GM18873 (cell line): ENCODE data around the gene TPO.
"Not testable (repeated sequence)": the region's sequence is repeated elsewhere in the genome, so short reads cannot be mapped to it uniquely, and the experiment has no call there.

ENCODE experiments used
- ATAC-seq: cut with Tn5 transposase; IDR thresholded peaks from one replicate; pipeline ENCODE4 v1.9.1; 2021; ENCODE audit warnings: mild to moderate bottlenecking, moderate library complexity, moderate number of reproducible peaks; ENCODE audit not compliant: unreplicated experiment, low FRiP score

The TPO gene

DNA sequence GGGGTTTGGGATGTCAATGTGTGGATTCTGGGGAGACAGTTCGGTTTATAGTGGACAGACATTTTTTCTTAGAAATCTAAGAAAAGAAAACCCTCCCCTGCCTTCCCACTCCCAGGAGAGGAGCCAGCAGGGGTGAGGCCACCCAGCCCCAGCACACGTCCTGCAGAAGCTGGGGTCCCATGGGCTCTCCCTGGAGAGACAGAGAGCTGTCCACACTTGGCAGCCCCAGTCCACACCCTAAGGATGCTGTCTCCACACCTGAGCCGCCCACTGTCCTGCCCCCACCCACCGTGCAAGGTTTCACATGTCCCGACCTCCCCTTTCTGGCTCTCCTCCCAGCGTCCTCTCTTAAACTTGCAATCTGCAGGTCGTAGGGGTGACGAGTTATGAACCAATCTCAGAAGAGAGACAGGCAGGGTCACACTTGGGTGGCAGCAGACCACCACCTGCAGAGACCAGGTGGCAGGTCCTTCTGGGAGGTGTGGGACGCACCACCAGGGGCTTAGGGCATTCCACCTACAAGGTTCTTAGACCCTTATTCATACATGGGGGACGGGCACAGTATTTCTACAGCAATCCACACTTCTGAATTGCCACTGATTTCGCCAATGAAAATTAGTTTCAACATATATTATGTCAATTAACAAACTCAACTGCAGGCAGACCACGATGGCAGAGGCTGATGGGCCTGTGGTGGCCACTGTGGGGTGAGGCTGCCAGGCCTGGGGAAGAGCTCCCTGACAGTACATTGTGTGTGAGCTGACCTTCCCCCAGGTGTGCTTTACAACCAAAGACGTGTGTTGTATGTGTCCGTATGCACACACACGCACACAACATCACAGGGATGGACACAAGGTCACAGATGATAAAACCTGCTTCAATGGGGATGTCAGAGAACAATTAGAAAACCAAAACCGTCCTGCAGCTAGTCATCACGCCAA, 158.5 kb downstream of the TPO start:
- ATAC-seq = no peak

DNA sequence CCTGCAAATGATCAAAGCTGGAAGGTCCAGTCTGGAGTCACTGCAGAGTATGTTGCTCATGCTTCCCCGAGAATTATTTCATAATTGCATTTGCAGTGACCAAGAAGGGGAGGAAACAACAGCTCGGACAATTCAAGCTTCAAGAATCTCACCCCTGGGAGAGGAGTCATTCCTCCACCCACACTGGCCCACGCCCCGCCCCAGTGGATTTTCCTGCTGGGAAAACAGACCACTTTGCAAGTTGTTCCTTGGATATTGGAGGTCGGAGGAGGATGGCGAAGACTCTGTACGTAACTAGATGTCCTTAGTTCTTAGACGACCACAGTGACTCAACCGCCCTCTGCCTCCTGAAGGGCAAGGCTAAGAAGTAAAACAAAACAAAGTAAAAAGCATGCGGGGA, 159.4 kb downstream of the TPO start:
- no peak for ATAC-seq

DNA sequence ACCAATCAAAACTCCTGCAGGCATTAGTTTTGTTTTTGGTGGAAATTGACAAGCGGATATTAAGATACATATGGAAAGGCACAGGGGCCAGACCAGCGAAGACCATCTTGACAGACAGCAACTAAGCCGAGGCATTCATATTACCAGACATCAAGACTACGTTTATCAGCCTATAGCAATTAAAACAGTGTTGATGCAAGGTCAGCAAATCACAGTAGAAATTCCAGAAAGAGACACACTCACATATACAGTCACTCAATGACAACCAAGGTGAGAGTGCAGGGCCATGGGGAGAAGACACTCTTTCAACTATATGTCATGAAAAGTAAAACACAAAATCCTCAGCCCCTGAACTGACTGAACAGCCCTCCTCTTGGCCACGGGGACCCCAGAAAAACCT, 164.6 kb downstream of the TPO start:
- no peak for ATAC-seq

DNA sequence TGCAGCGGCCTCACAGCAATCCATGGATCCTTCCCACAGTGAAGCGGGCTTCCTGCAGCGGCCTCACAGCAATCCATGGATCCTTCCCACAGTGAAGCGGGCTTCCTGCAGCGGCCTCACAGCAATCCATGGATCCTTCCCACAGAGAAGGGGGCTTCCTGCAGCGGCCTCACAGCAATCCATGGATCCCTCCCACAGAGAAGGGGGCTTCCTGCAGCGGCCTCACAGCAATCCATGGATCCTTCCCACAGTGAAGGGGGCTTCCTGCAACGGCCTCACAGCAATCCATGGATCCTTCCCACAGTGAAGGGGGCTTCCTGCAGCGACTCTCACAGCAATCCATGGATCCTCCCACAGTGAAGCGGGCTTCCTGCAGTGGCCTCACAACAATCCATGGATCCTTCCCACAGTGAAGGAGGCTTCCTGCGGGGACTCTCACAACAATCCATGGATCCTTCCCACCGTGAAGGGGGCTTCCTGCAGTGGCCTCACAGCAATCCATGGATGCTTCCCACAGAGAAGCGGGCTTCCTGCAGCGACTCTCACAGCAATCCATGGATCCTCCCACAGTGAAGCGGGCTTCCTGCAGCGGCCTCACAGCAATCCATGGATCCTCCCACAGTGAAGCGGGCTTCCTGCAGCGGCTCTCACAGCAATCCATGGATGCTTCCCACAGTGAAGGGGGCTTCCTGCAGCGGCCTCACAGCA, 168.1 kb downstream of the TPO start:
- ATAC-seq = not testable (repeated sequence)

DNA sequence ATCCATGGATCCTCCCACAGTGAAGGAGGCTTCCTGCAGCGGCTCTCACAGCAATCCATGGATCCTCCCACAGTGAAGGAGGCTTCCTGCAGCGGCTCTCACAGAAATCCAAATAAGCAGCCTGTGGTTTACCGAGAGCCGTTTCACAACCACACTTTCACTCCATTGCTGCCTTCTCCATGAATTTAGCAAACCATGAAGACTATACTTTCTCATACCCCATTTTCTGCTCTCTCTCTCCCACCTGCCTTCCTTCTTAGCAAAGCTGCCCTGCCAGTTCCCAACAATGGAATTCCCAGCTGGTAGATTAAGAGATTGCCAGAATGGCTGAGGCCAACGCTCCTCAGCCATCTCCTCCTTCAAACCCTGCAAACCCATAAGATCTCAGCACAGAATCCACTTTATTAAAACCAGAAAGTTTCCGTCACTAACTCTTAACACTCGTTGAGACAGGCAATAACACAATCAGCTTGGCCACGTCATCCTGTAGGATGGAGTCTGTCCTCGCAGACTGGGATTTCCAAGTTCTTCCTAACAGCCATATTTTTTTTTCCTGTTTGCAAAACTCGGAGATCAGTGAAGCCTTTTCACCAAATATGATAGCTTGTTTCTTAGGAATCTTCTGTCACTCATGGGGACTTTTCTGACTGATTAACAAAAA, 168.8 kb downstream of the TPO start:
- no peak for ATAC-seq

DNA sequence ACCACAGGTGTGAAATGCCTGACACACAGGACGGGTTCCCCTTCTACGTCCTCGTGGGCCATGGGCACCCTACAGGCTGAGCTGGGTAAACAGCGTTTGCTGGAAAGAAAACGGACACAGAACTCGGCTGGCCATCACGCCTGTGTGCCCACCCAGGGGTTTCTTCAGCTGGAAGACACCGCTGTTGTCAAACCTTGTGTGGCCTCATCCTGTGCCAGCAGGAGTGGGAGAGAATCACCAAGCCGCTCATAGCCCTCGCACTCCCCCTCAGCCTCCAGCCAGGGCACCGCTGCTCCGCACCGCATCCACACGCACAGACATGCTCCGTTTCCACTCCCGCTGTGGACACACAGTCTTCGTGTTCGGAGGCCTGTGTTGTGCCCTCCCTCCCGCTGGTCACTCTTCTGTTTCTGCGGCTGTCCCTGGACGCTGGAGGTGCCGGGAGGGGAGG, 169.7 kb downstream of the TPO start:
- no peak for ATAC-seq

DNA sequence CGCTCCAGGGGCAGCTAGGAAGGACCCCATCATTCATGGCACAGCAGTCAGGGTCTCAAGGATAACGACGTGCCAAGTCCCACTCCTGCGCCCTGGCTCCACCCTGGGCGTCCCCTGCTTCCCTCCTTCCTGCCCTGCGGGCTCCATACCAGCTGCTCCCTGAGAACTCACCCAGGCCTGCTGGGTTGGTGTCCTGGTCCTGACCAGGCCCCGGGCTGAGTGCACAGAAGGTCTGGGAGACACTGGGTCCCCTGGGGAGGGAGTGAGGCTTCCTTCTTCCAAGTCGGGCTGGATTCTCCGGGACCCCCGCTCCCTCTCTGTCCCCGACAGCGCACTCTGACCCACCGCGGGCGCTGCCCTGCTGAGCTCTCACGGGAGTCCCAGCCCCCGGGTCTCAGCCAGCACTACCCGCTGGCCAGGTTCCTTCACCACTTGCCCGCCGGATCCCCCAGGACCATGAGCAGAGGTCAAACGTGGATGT, 170.8 kb downstream of the TPO start:
- ATAC-seq = no peak

DNA sequence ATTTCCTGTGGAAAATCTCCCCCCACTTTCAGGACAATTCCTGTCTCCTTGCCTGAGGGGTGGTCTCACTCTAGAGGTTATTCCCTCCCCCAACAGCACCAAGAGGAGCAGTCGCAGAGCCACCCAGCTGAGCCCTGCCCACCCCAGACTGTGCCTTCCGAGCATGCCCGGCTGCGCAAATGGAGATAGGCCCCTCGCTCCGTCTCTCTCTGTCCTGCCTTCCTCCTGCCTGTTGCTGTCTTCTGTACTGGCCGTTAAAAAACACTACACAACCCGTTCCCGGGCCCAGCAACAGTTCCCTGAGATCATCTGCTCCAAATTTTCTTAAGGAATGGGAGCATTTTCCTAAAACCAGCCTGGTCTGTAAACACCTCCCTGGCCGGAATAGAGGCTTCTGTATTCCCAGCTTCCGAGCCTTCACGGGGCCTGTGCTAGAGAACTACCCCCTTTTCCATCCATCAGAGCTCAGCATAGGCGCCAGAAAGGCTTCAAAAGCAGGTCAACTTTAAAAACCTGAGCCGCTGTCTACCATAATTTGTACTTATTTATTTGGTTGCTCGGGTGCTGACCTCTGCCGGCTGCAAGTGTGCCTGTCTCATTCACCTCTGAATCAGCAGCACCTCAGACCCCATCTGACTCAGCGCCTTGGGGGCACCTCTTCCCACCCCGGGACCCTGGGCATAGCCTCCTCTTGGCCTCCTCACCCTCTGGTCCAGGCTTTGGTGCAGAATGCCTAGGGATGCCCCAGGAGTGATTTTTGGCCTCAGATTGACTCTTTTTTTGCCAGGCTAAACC, 171.6 kb downstream of the TPO start:
- no peak for ATAC-seq

DNA sequence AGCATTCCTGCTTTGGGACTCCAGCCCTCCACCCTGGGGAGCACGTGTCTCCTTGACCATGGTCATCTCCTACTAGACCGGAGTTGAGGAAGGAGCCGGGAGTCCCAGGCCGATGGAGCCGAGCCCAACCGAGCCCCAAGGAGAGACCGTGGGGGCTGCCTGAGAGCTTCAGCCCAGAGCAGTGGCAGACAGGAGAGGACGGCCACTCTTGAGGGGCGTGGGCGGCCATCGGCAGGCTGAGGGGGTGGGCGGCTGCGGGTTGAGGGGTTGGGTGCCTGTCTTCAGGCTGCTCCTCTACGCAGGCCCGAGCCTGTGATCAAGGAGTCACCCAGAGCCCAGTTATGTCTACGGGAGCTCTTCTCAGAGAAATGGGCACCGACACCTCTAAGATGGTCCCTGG, 172.4 kb downstream of the TPO start:
- no peak for ATAC-seq

DNA sequence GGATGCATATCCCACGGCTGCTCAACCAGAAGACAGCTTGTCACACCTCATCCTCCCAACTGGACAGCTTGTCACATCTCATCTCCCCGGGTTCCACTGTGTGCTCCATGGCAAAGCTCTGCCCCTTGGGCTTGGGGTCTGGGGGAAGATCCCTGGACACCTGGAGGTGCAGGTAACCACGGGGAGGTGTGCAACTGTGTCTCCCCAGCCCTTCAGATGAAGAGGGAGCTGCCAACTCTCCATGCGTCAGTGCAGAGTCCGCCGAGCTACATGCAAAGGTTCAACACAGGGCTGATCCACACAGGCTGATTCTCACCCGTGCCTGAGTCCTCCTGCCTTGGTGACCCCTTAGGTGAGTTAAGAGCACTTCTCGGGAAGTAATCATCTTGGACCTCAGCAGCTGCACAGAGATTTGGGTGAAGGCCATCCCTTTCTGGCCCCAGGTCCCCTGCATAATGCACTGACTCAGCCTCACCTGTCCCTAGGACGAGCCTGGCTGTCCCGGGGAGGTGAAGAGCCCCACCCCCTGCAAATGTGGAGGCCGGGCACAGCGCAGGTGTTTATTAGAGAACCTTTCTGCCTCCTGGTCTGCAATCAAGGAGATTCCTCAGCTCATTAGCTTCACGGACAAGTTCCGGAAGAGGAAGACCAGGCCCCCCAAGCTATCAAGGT, 173.1 kb downstream of the TPO start:
- no peak for ATAC-seq

DNA sequence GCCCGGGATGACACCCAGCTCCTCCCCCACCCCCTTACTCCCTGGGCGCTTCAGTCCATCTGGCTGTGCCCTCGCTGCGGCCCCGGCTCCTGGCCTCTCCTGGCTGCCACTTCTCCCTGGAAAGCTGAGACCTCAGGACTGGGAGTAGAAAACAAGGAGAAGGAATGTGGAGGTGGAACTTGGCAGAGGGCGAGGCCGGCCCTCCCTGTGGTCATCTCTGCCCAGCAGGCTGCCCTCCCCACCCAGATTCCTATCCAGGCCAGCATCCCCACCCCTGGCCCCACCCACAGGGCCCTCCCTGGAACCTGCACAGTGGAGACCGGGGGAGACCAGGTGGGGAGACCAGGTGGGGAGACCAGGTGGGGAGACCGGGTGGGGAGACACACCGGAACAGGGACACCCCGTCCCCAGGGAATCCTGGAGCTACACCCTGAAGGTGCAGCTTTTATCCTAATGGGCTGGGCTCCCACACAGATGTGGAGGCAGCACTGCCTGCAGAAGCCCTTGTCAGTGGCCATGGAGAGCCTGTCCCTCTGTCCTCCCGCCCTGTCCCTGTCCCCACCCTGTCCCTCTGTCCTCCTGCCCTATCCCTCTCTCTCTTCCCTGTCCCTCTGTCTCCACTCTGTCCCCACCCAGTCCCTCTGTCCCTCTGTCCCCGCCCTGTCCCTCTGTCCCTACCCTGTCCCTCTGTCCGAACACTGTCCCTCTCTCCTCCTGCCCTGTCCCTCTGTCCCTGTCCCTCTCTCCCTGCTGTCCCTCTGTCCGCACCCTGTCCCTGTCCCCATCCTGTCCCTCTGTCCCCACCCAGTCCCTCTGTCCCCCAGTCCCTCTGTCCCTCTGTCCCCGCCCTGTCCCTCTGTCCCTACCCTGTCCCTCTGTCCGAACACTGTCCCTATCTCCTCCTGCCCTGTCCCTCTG, 173.9 kb downstream of the TPO start:
- ATAC-seq = no peak

DNA sequence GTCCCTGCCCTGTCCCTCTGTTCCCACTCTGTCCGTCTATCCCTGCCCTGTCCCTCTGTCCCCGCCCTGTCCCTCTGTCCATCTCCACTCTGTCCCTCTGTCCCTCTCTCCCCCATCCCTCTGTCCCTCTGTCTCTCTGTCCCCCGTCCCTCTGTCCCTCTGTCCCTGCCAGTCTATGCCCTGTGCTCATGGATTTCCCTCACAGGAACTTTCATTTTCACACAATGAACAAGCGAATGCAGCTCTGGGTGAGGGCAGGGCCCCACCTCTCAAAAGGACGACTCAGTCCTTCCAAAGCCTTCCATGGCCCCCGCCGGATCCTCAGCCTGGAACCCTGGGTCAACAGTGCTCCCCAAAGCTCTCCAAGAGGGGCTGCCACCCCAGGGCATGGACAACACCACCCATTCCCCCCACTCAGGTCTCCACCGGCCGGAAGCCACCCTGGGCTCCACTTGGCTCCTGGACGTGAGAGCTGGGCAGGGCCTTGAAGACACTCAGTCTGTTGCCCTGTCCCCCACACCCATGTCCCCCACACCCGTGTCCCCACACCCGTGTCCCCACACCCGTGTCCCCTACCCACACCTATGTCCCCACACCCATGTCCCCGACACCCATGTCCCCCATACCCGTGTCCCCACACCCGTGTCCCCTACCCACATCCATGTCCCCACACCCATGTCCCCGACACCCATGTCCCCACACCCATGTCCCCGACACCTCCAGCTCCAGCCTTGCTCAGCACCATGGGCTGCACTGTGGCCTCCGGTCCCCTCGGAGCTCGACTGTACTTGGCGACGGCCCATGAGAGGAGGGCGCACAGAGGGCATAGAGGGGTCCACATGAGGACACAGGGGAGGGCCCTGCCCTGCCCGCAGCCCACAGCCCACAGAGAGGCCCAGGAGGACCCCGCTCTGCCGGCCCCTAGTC, 175.1 kb downstream of the TPO start:
- no peak for ATAC-seq

DNA sequence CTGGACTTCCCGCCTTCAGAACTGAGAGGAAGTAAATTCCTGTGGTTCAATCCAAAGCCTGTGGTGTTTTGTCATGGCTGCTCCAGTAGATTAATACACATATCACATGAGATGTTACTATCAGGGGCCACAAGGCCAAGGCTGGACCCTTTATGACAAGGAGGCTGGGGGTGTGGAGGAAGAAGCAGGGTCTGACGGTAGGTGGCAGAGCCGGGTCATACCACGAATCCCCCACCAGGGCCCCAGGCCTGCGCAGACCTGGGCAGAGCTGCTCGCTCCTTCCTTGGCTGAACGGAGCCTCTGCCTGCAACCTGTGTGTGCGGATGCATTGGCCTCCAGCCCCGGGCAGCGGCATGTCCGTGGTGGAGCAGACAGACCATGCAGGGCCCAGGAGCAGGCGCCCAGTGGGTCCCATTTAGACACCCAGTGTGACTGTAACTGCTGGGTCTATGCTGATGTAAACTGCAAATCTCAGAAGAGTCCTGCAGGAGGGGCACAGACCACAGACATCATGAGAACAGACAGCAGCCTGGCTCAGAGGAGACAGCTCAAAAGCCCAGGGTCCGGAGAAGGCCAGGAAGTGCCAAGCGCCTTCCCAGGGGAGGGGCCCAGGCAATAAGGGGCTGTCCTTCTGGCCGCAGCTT, 175.8 kb downstream of the TPO start:
- ATAC-seq = no peak

DNA sequence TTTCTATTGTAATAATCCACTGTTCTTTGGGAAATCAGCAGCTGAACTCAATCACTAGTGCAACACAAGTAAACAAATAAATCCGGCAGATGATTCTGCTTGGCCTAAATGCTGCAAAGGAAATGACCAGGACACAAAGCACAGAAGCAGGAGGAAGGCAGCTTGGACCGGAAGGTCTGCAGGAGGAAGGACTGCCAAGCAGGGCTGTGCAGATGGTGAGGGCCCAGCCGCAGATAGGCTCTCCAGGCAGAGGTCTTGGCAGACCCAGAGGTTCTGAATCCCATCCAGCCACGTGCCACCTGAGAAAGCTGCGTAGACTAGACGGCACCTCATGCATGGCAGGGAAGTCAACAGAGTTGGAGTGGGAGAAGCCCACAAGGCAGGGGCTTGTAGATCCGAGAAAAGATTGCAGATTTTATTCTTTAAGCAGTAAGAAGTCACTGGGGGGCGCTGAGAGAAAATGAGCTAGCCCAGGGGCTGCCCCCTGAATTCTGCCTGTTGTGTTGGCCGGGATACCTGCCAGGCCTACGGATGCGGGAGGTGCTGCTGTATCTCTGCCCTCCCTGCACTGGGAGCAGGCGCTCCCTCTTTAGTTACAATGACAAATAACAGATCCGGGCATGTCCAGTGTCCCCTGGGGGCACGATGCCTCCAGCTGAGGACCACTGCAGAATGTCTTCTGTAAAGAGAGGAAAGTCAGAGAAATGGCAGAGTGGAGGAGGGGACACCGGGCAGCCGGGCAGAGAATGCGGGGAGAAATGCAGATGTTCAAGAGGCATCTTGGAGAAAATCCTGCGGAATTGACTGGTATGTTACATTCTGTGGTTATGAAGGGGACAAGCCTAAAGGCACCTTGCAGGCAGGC, 177.6 kb downstream of the TPO start:
- no peak for ATAC-seq

DNA sequence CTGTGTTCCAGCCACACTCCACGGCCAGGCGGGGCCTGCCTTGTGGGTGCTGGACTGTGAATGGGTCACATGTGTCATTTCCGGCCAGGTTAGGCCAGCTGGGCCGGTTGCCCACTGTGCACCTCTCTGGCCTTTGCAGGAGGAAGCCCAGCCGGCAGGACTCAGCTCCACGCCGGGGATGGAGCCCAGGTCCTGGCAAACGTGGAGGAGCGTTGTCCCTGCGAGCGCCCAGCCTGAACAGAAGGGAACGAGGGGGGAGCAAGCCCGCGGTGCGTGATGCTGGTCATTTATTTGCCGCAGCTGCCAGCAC, 178.2 kb downstream of the TPO start:
- no peak for ATAC-seq
